IMR-90 (cell line): ENCODE results near the gene GLRX3. TPM values are rescaled to one million over a fixed set of nuclear protein-coding genes. Genes with fewer than 3 reads are reported as not detected.
A peak's percentile ranks its signal among the peaks of the same experiment; 100 is the strongest.

ENCODE experiments used
- ATAC-seq: fragments of 200-7000 bp; cut with Tn5 transposase; 2 replicates; pipeline ENCODE4 v1.9.1; 2020; ENCODE audit warnings: low read depth, mild to moderate bottlenecking, moderate library complexity
- BruUV-seq: library from RNA; stranded (reverse); fragments of 400-500 nt; replicated peaks from 2 replicates; lab custom pipeline; 2021; lab: Mats Ljungman, UMichigan
- CTCF ChIA-PET: fragments of 300-600 bp; formaldehyde crosslinking; extraction: SDS; loops from one replicate; lab custom pipeline; 2021; ENCODE audit warnings: antibody characterized with exemption; lab: Yijun Ruan, JAX
- POLR2A ChIA-PET: fragments of 300-600 bp; sonication (Branson Sonifier 250); formaldehyde crosslinking; loops from one replicate; lab custom pipeline; 2022; ENCODE audit warnings: antibody characterized with exemption; ENCODE audit not compliant: unreplicated experiment; lab: Charles Lee
- DNase-seq: peaks from one replicate; pipeline ENCODE4 v3.0.0; 2013
- H2AFZ ChIP-seq: replicated peaks from 2 replicates; pipeline ENCODE3; 2013; ENCODE audit warnings: low read length, mild to moderate bottlenecking; ENCODE audit not compliant: poor library complexity
- H2AK5ac ChIP-seq: 2 replicates; pipeline ENCODE4 v1.6.1; 2013; ENCODE audit warnings: low read depth, low read length, inconsistent platforms
- H2AK9ac ChIP-seq: replicated peaks from 2 replicates; pipeline ENCODE3; 2013; ENCODE audit warnings: mild to moderate bottlenecking, low read depth, low read length, moderate library complexity; ENCODE audit not compliant: poor library complexity
- H2BK120ac ChIP-seq: 2 replicates; pipeline ENCODE4 v1.6.1; 2013; ENCODE audit warnings: low read depth, low read length, inconsistent platforms
- H2BK15ac ChIP-seq: 3 replicates; pipeline ENCODE4 v1.6.1; 2013; ENCODE audit warnings: low read depth, low read length, inconsistent platforms
- H2BK20ac ChIP-seq: 2 replicates; pipeline ENCODE4 v1.6.1; 2013; ENCODE audit warnings: low read depth, mild to moderate bottlenecking, inconsistent platforms, low read length, moderate library complexity
- H2BK5ac ChIP-seq: 2 replicates; pipeline ENCODE4 v1.6.1; 2013; ENCODE audit warnings: mild to moderate bottlenecking, low read depth, low read length, inconsistent platforms; ENCODE audit not compliant: poor library complexity, severe bottlenecking
- H3K14ac ChIP-seq: replicated peaks from 2 replicates; pipeline ENCODE4 v1.6.1; 2013; ENCODE audit warnings: low read depth, low read length, inconsistent platforms
- H3K18ac ChIP-seq: 2 replicates; pipeline ENCODE4 v1.6.1; 2013; ENCODE audit warnings: low read depth, low read length, control low read depth
- H3K23ac ChIP-seq: 2 replicates; pipeline ENCODE4 v1.6.1; 2013; ENCODE audit warnings: low read depth, low read length, inconsistent platforms
- H3K27ac ChIP-seq: 2 replicates; pipeline ENCODE4 v1.5.1; 2013; ENCODE audit warnings: mild to moderate bottlenecking, control low read depth, low read length; ENCODE audit not compliant: insufficient read depth
- H3K27me3 ChIP-seq: 2 replicates; pipeline ENCODE4 v1.6.1; 2013; ENCODE audit warnings: low read length; ENCODE audit not compliant: control insufficient read depth, insufficient read depth
- H3K36me3 ChIP-seq: 2 replicates; pipeline ENCODE4 v1.6.1; 2013; ENCODE audit warnings: low read length, mixed read lengths; ENCODE audit not compliant: control insufficient read depth, insufficient read depth
- H3K4ac ChIP-seq: 2 replicates; pipeline ENCODE4 v1.6.1; 2013; ENCODE audit warnings: low read depth, low read length, inconsistent platforms
- H3K4me1 ChIP-seq: 2 replicates; pipeline ENCODE4 v1.6.1; 2013; ENCODE audit warnings: low read length, mixed read lengths; ENCODE audit not compliant: control insufficient read depth, insufficient read depth
- H3K4me2 ChIP-seq: 2 replicates; pipeline ENCODE4 v1.6.1; 2013; ENCODE audit warnings: low read depth, mild to moderate bottlenecking, control low read depth, low read length, moderate library complexity
- H3K4me3 ChIP-seq: 2 replicates; pipeline ENCODE4 v1.5.1; 2013; ENCODE audit warnings: low read depth, mild to moderate bottlenecking, control low read depth, low read length, moderate library complexity; ENCODE audit not compliant: insufficient read depth
- H3K56ac ChIP-seq: 2 replicates; pipeline ENCODE4 v1.6.1; 2013; ENCODE audit warnings: low read length, inconsistent platforms; ENCODE audit not compliant: insufficient read depth; ENCODE audit errors: extremely low read depth
- H3K79me1 ChIP-seq, 2 experiments: 2 replicates each; pipeline ENCODE4 v1.6.1; 2013; ENCODE audit warnings: low read length in 2 of 2, inconsistent platforms in 1 of 2, low read depth in 1 of 2
- H3K9ac ChIP-seq: 2 replicates; pipeline ENCODE4 v1.6.1; 2013; ENCODE audit warnings: low read depth, low read length, control low read depth
- H3K9me1 ChIP-seq: 2 replicates; pipeline ENCODE4 v1.6.1; 2013; ENCODE audit warnings: low read length, inconsistent platforms; ENCODE audit not compliant: insufficient read depth
- H3K9me3 ChIP-seq: 2 replicates; pipeline ENCODE4 v1.6.1; 2013; ENCODE audit warnings: low read length; ENCODE audit not compliant: control insufficient read depth, insufficient read depth
- H4K20me1 ChIP-seq: 2 replicates; pipeline ENCODE4 v1.6.1; 2013; ENCODE audit warnings: low read length, inconsistent platforms; ENCODE audit not compliant: insufficient read depth
- H4K5ac ChIP-seq: 2 replicates; pipeline ENCODE4 v1.6.1; 2013; ENCODE audit warnings: mild to moderate bottlenecking, low read depth, low read length, control low read depth
- H4K8ac ChIP-seq, 2 experiments: 2 replicates each; pipeline ENCODE4 v1.6.1; 2013; ENCODE audit warnings: low read depth in 2 of 2, low read length in 2 of 2, control low read depth in 1 of 2, inconsistent platforms in 1 of 2
- H4K91ac ChIP-seq: 2 replicates; pipeline ENCODE4 v1.6.1; 2013; ENCODE audit warnings: low read depth, low read length, inconsistent platforms; ENCODE audit not compliant: insufficient read depth
- MAZ ChIP-seq: IDR thresholded peaks from 2 replicates; pipeline ENCODE4 v1.6.1; 2012; ENCODE audit warnings: low read depth, mild to moderate bottlenecking, low read length, improper control_type of control experiment, moderate library complexity, borderline replicate concordance
- RCOR1 ChIP-seq: IDR thresholded peaks from 2 replicates; pipeline ENCODE4 v1.6.1; 2012; ENCODE audit warnings: mild to moderate bottlenecking, low read length, improper control_type of control experiment; ENCODE audit not compliant: insufficient replicate concordance
- WGBS, 2 experiments: methylation state at CpG; one replicate each; pipeline versions ENCODE4 v1.1.5 to v1.1.7; 2013; ENCODE audit warnings: missing lambda C conversion rate in 2 of 2; ENCODE audit not compliant: insufficient read length in 1 of 2; ENCODE audit errors: extremely low coverage in 2 of 2; 5-methylcytosine and 5-hydroxymethylcytosine counted together
- dilution Hi-C: fragments of 300-500 bp; cut with HindIII; formaldehyde crosslinking; loops from one replicate; pipeline ENCODE4 v1.14.3; 2018; ENCODE audit warnings: low sequenced_read_pairs; ENCODE audit not compliant: unreplicated experiment
- in situ Hi-C: fragments of 300-500 bp; cut with MboI; formaldehyde crosslinking; loops from 3 replicates; pipeline ENCODE4 v1.14.3; 2019; ENCODE audit warnings: low sequenced_read_pairs, inconsistent platforms, mixed read lengths
- intact Hi-C: fragments of 100-400 bp; cut with micrococcal nuclease; formaldehyde crosslinking; loops from 2 replicates; pipeline ENCODE4 v1.10.0; 2022
- polyA plus RNA-seq, 3 experiments: library from polyadenylated mRNA; depleted of rRNA; stranded (reverse); fragments of >200 nt; gene quantifications; 2 replicates each; pipeline ENCODE4 v1.2.3, GENCODE V29; 2012; ENCODE audit warnings: low replicate concordance in 1 of 3
- total RNA-seq: library from RNA; depleted of rRNA; stranded (reverse); fragments of >200 nt; gene quantifications from 2 replicates; pipeline ENCODE4 v1.2.3, GENCODE V29; 2012

The GLRX3 gene
- total and polyA plus RNA-seq, 2 of the 4 experiments (the other 2 are of a cell fraction): 78.7 to 81.7 TPM

GRCh38 chr10:130194194-130194990 lies 58.2 kb downstream of the GLRX3 start:
- Histone ChIP-seq H3K4ac (no peak overlapping the region), H3K27me3 (no peaks in the 10 kb centered on the region), H2AK5ac (no peak overlapping the region), H2BK120ac (no peak overlapping the region), H3K4me2 (no peak overlapping the region), H2BK5ac (no peak overlapping the region), H3K56ac (no peak overlapping the region), H3K18ac (no peak overlapping the region), H3K9me1 (0 out of 2 replicates have a peak, but pooled peaks cover 3% of the 10 kb centered on the region), H2BK15ac (no peak overlapping the region), H3K23ac (no peak overlapping the region), H4K91ac (no peak overlapping the region), H3K36me3 (no peaks in the 10 kb centered on the region), H3K4me1 (0 out of 2 replicates have a peak, but pooled peaks cover 1% of the 10 kb centered on the region), H3K9me3 (no peaks in the 10 kb centered on the region), H4K5ac (no peak overlapping the region), H3K79me1 (no peaks in the 10 kb centered on the region), H3K27ac (no peak overlapping the region), H4K20me1 (no peaks in the 10 kb centered on the region), H2AK9ac (peak overlapping the region; percentile 82), H3K4me3 (no peak overlapping the region), H4K8ac (no peak overlapping the region), H3K14ac (no peak overlapping the region), H2AFZ (no peak overlapping the region), H2BK20ac (no peak overlapping the region), H3K9ac (no peak overlapping the region)
- ATAC-seq (no peak), DNase-seq (peak; percentile 10)
- in situ Hi-C loops: loop anchor here (25.0 kb wide), 1 partner anchor 1818 kb away; no protein-coding TSS in a partner anchor
- intact Hi-C loops: no loop called here
- WGBS, 2 experiments: 52% methylated on average over 12 of the region's 21 CpGs; no CpG with 5 or more reads in 1 of the 2 experiments
- no TSS peak for BruUV-seq
- ChIA-PET CTCF (no interaction called here), POLR2A (no interaction called here)
- dilution Hi-C loops: no loop called here
- TF ChIP-seq MAZ (peak; percentile 33; the same call in 1 of the 2 replicates), RCOR1 (no peak)
